PC-9 (cell line): ENCODE data around the gene DOHH. TPM values are rescaled to one million over a fixed set of nuclear protein-coding genes. Genes with fewer than 3 reads are reported as not detected.

Experiments used
- BruUV-seq: library from RNA; stranded (reverse); fragments of 400-500 nt; replicated peaks from 2 replicates; lab custom pipeline; 2021; lab: Mats Ljungman, UMichigan
- CTCF ChIA-PET: fragments of 300-600 bp; sonication (Branson Sonifier 250); formaldehyde crosslinking; loops from one replicate; lab custom pipeline; 2022; ENCODE audit warnings: antibody characterized with exemption; lab: Charles Lee
- POLR2A ChIA-PET: fragments of 300-600 bp; sonication (Branson Sonifier 250); formaldehyde crosslinking; loops from one replicate; lab custom pipeline; 2022; ENCODE audit warnings: antibody characterized with exemption; ENCODE audit not compliant: unreplicated experiment; lab: Charles Lee
- DNase-seq, 2 experiments: peaks; one replicate each; pipeline versions ENCODE4 v3.0.0 to v3.0.0-alpha.2; 2015 to 2022; ENCODE audit warnings: mixed read lengths in 1 of 2
- H2AFZ ChIP-seq: fragments of 200-600 bp; sonication (generic); 2 replicates; pipeline ENCODE4 v1.8.1; 2017; ENCODE audit warnings: antibody characterized with exemption
- H3F3A ChIP-seq: fragments of 200-600 bp; sonication (generic); 2 replicates; pipeline ENCODE4 v1.8.1; 2017; ENCODE audit warnings: antibody characterized with exemption, mild to moderate bottlenecking, low read depth; ENCODE audit not compliant: insufficient read depth
- H3K27ac ChIP-seq: fragments of 200-600 bp; sonication (generic); 2 replicates; pipeline ENCODE4 v1.6.1; 2016; ENCODE audit warnings: mixed run types
- H3K27me3 ChIP-seq: fragments of 200-600 bp; sonication (generic); 2 replicates; pipeline ENCODE4 v1.6.1; 2016; ENCODE audit warnings: low read depth, mixed run types; ENCODE audit not compliant: insufficient read depth
- H3K36me3 ChIP-seq: fragments of 200-600 bp; sonication (generic); 2 replicates; pipeline ENCODE4 v1.6.1; 2016; ENCODE audit warnings: low read depth, mixed run types
- H3K4me1 ChIP-seq: fragments of 200-600 bp; sonication (generic); replicated peaks from 2 replicates; pipeline ENCODE4 v1.6.1; 2016; ENCODE audit warnings: mixed run types; ENCODE audit not compliant: insufficient read depth
- H3K4me2 ChIP-seq: fragments of 200-600 bp; sonication (generic); 2 replicates; pipeline ENCODE4 v1.6.1; 2017; ENCODE audit warnings: mixed run types
- H3K4me3 ChIP-seq: fragments of 200-600 bp; sonication (generic); 2 replicates; pipeline ENCODE4 v1.6.1; 2016; ENCODE audit warnings: mixed run types
- H3K79me2 ChIP-seq: fragments of 200-600 bp; sonication (generic); 2 replicates; pipeline ENCODE4 v1.6.1; 2017; ENCODE audit warnings: low read depth, mixed run types
- H3K9me2 ChIP-seq: fragments of 200-600 bp; sonication (generic); 2 replicates; pipeline ENCODE4 v1.8.1; 2017; ENCODE audit warnings: mild to moderate bottlenecking; ENCODE audit not compliant: insufficient read depth
- H3K9me3 ChIP-seq: fragments of 200-600 bp; sonication (generic); 2 replicates; pipeline ENCODE4 v1.8.1; 2016; ENCODE audit warnings: low read depth; ENCODE audit not compliant: insufficient read depth
- H4K20me1 ChIP-seq: fragments of 200-600 bp; sonication (generic); 2 replicates; pipeline ENCODE4 v1.8.1; 2017; ENCODE audit not compliant: insufficient read depth
- EZH2 ChIP-seq: fragments of 200-600 bp; sonication (generic); IDR thresholded peaks from 2 replicates; pipeline ENCODE4 v1.8.0; 2017; ENCODE audit warnings: antibody characterized with exemption, low read depth
- intact Hi-C: fragments of 100-400 bp; cut with micrococcal nuclease; formaldehyde crosslinking; loops from one replicate; pipeline ENCODE4 v1.10.0; 2022; ENCODE audit not compliant: unreplicated experiment
- total RNA-seq: library from RNA; stranded (reverse); gene quantifications from 2 replicates; pipeline ENCODE4 v1.2.3, GENCODE V29; 2021
- TF ChIP-seq, protein P1 (sequence below): fragments of 200-600 bp; sonication (generic); conservative IDR thresholded peaks from 2 replicates; pipeline ENCODE4 v1.6.1; 2017; ENCODE audit warnings: mixed run types, antibody characterized with exemption, mild to moderate bottlenecking, moderate library complexity

The DOHH gene
- total RNA-seq, 1 experiment from 2014 or later: 7.7 TPM

GRCh38 chr19:3467437-3468198, 32.9 kb downstream of the DOHH start:
- Histone ChIP-seq H3K36me3 (no peaks in the 10 kb centered on the region), H3F3A (0 out of 2 replicates have a peak, but pooled peaks cover 3% of the 10 kb centered on the region), H3K4me2 (no peak overlapping the region), H3K27ac (no peak overlapping the region), H2AFZ (no peak overlapping the region), H3K4me3 (no peak overlapping the region), H3K4me1 (no peaks in the 10 kb centered on the region), H4K20me1 (no peaks in the 10 kb centered on the region), H3K79me2 (no peaks in the 10 kb centered on the region), H3K9me3 (no peaks in the 10 kb centered on the region), H3K27me3 (no peaks in the 10 kb centered on the region), H3K9me2 (no peaks in the 10 kb centered on the region)
- POLR2A ChIA-PET: interaction anchor here (0.6 kb wide), 1 partner anchor 16 kb away, joined by 8 read pairs; no protein-coding TSS in a partner anchor
- no TSS peak for BruUV-seq
- intact Hi-C loops: no loop called here
- CTCF ChIA-PET: no interaction called here
- no peak for DNase-seq
- TF ChIP-seq, protein P1, sequence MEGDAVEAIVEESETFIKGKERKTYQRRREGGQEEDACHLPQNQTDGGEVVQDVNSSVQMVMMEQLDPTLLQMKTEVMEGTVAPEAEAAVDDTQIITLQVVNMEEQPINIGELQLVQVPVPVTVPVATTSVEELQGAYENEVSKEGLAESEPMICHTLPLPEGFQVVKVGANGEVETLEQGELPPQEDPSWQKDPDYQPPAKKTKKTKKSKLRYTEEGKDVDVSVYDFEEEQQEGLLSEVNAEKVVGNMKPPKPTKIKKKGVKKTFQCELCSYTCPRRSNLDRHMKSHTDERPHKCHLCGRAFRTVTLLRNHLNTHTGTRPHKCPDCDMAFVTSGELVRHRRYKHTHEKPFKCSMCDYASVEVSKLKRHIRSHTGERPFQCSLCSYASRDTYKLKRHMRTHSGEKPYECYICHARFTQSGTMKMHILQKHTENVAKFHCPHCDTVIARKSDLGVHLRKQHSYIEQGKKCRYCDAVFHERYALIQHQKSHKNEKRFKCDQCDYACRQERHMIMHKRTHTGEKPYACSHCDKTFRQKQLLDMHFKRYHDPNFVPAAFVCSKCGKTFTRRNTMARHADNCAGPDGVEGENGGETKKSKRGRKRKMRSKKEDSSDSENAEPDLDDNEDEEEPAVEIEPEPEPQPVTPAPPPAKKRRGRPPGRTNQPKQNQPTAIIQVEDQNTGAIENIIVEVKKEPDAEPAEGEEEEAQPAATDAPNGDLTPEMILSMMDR: no peak
- TF ChIP-seq EZH2: no peak

DNA sequence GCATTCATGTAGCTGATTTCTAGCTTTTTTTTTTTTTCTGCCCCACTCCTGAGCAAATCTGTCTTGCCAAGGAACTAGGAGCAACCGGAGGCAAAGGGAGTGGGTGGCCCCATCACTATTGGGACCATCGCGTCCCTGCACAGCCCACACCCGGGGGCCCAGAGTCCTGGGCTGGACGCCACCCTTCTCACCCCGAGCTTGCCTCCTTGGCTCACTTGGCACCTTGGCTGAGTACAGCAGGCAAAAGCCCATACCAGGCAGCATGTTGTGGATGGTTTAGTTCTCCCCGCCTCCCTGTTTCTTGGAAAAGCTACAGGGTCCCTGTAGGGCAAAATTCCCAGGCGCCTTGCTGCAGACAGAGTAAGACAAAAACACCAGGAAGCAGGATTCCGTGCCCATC, 33.8 kb downstream of the DOHH start:
- H3K36me3 ChIP-seq: no peaks in the 10 kb centered on the region
- H2AFZ ChIP-seq: no peak overlapping the region
- CTCF ChIA-PET: interaction anchor here (0.6 to 0.7 kb wide), 2 partner anchors 126 to 213 kb away, joined by 3 to 5 read pairs; no protein-coding TSS in a partner anchor
- no peaks in the 10 kb centered on the region for H3K79me2 ChIP-seq
- H3K4me3 ChIP-seq: no peak overlapping the region
- H3K4me2 ChIP-seq: no peak overlapping the region
- DNase-seq: no peak
- no peaks in the 10 kb centered on the region for H4K20me1 ChIP-seq
- no peaks in the 10 kb centered on the region for H3K9me2 ChIP-seq
- no TSS peak for BruUV-seq
- TF ChIP-seq, protein P1: no peak
- TF ChIP-seq EZH2: no peak
- H3K27me3 ChIP-seq: no peaks in the 10 kb centered on the region
- no peaks in the 10 kb centered on the region for H3K4me1 ChIP-seq
- 0 out of 2 replicates have a peak, but pooled peaks cover 3% of the 10 kb centered on the region for H3F3A ChIP-seq
- POLR2A ChIA-PET: no interaction called here
- H3K27ac ChIP-seq: no peak overlapping the region
- no peaks in the 10 kb centered on the region for H3K9me3 ChIP-seq
- intact Hi-C loops: no loop called here

DNA sequence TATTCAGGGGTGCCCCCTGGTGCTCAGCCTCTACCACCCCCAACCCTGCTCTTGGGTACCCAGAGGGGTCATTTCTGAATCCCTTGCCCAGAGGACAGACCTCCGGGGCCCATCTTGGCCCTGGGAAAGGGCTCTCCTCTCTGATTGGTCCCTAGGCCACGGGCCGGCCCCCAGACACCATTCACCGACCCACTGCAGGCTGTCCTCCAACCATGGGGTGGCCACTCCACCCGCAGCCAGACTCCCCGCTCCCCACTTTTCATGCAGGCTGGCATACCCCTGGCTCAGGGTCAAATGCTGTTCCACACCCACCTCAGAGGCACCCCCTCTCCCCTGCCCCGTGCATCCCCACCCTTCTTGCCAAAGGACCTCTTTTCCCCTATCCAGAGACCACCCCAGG, 34.9 kb downstream of the DOHH start:
- ChIA-PET POLR2A (no interaction called here), CTCF (interaction anchor here (0.7 kb wide), 2 partner anchors 20 to 160 kb away, joined by 3 to 7 read pairs; no protein-coding TSS in a partner anchor)
- TF ChIP-seq EZH2: no peak
- TF ChIP-seq, protein P1: no peak
- no peaks in the 10 kb centered on the region for H3K36me3 ChIP-seq
- no peak for DNase-seq
- intact Hi-C loops: no loop called here
- no peaks in the 10 kb centered on the region for H3K9me2 ChIP-seq
- no peak overlapping the region for H3K27ac ChIP-seq
- no peak overlapping the region for H2AFZ ChIP-seq
- no peaks in the 10 kb centered on the region for H3K9me3 ChIP-seq
- H3F3A ChIP-seq: 0 out of 2 replicates have a peak, but pooled peaks cover 3% of the 10 kb centered on the region
- H3K4me1 ChIP-seq: no peaks in the 10 kb centered on the region
- H3K4me2 ChIP-seq: no peak overlapping the region
- no peaks in the 10 kb centered on the region for H3K27me3 ChIP-seq
- BruUV-seq: TSS peak; percentile 28
- no peak overlapping the region for H3K4me3 ChIP-seq
- no peaks in the 10 kb centered on the region for H3K79me2 ChIP-seq
- no peaks in the 10 kb centered on the region for H4K20me1 ChIP-seq
